Sigmoid colon (tissue), 7 donors: Measurements from ENCODE around the gene RNF151. TPM values are rescaled to one million over a fixed set of nuclear protein-coding genes. Genes with fewer than 3 reads are reported as not detected.
A peak's percentile ranks its signal among the peaks of the same experiment; 100 is the strongest.

Experiments
- DNase-seq: peaks from one replicate; pipeline ENCODE4 v3.0.0-alpha.2; 2019
- H3K27ac ChIP-seq, 4 donors: fragments of 200-600 bp; sonication (generic); one replicate each; pipeline ENCODE4 v1.5.1; 2016 to 2019; ENCODE audit warnings: mild to moderate bottlenecking in 1 of 4
- H3K27me3 ChIP-seq, 3 donors: fragments of 200-600 bp; sonication (generic); one replicate each; pipeline ENCODE4 v1.5.1; 2019; ENCODE audit warnings: mild to moderate bottlenecking in 1 of 3
- H3K36me3 ChIP-seq, 4 donors: fragments of 200-600 bp; sonication (generic); one replicate each; pipeline ENCODE4 v1.5.1; 2016 to 2019
- H3K4me1 ChIP-seq, 4 donors: fragments of 200-600 bp; sonication (generic); one replicate each; pipeline ENCODE4 v1.5.1; 2017 to 2019
- H3K4me3 ChIP-seq, 4 donors: fragments of 200-600 bp; sonication (generic); one replicate each; pipeline ENCODE4 v1.5.1; 2017 to 2019; ENCODE audit warnings: mild to moderate bottlenecking in 2 of 4, moderate library complexity in 1 of 4
- H3K9me3 ChIP-seq, 4 donors: fragments of 200-600 bp in 3 of 4; sonication (generic) in 3 of 4; one replicate each; pipeline versions ENCODE4 v1.5.1 to v1.6.1; 2013 to 2019
- CTCF ChIP-seq, 4 experiments: fragments of 450-650 bp in 3 of 4; fragments of 200-600 bp in 1 of 4; IDR thresholded peaks; one replicate each; pipeline ENCODE4 v1.5.1; 2016 to 2019; ENCODE audit warnings: antibody characterized with exemption in 4 of 4, mild to moderate bottlenecking in 3 of 4, moderate library complexity in 2 of 4
- EP300 ChIP-seq, 4 donors: sonication (generic); formaldehyde crosslinking; IDR thresholded peaks; one replicate each; pipeline ENCODE4 v1.6.1; 2017; ENCODE audit warnings: antibody characterized with exemption in 4 of 4
- POLR2A ChIP-seq, 2 donors: fragments of 450-650 bp; IDR thresholded peaks; one replicate each; pipeline ENCODE4 v1.6.1; 2016; ENCODE audit warnings: antibody characterized with exemption in 2 of 2, mild to moderate bottlenecking in 2 of 2, moderate library complexity in 2 of 2
- POLR2AphosphoS5 ChIP-seq, 4 donors: sonication (generic); formaldehyde crosslinking; IDR thresholded peaks; one replicate each; pipeline ENCODE4 v1.6.1; 2017; ENCODE audit warnings: antibody characterized with exemption in 4 of 4
- WGBS, 2 donors: extraction: QIAGEN DNeasy Blood & Tissue Kit; methylation state at CpG; one replicate each; pipeline ENCODE4 v1.1.7; 2013; 5-methylcytosine and 5-hydroxymethylcytosine counted together
- intact Hi-C: fragments of 100-400 bp; cut with DNase I; formaldehyde crosslinking; loops from one replicate; pipeline ENCODE4 v1.15.1; 2023
- polyA plus RNA-seq, 3 donors: library from polyadenylated mRNA; stranded (reverse); fragments of 200-250 nt; gene quantifications; one replicate each; pipeline ENCODE4 v1.2.3, GENCODE V29; 2013
- total RNA-seq, 4 donors: library from RNA; depleted of rRNA; stranded (reverse); fragments of >200 nt; gene quantifications; one replicate each; pipeline ENCODE4 v1.1.0, GENCODE V29; 2016
- donor health status: healthy with polysubstance abuse.
- donor health status: Bipolar disorder and iron deficiency.
- donor health status: healthy.

Gene RNF151
- total and polyA plus RNA-seq, 7 donors, result 0.10 TPM; not detected in 6

GRCh38 chr16:1992704-1993317 is 26.2 kb downstream of the RNF151 start:
- no peak for TF ChIP-seq CTCF (IDR thresholded peaks at IDR 0.05)
- no peak for TF ChIP-seq POLR2AphosphoS5 (IDR thresholded peaks at IDR 0.05)
- no peak for TF ChIP-seq POLR2A (IDR thresholded peaks at IDR 0.05)
- no peak for TF ChIP-seq EP300 (IDR thresholded peaks at IDR 0.05)
- peaks cover 0 to 8% (median under 1%) of the 10 kb centered on the region in 4 donors for H3K36me3 ChIP-seq
- H3K4me1 ChIP-seq, result peaks cover 0 to 30% (median 29%) of the 10 kb centered on the region in 4 donors
- intact Hi-C loops, result no loop called here
- no peaks in the 10 kb centered on the region for H3K9me3 ChIP-seq
- H3K27me3 ChIP-seq, result peaks cover 37 to 50% (median 49%) of the 10 kb centered on the region in 3 donors
- DNase-seq, result no peak
- WGBS, 2 donors, result 56 to 80% methylated on average over 50 of the region's 50 CpGs
- H3K27ac ChIP-seq, result no peak overlapping the region
- H3K4me3 ChIP-seq, result peak overlapping the region in 3 of 4 donors; percentile 21 to 40 (median 36)

GRCh38 chr16:1993731-1994131 is 27.1 kb downstream of the RNF151 start:
- intact Hi-C loops, result no loop called here
- no peaks in the 10 kb centered on the region for H3K9me3 ChIP-seq
- 50% methylated on average over 2 of the region's 2 CpGs for WGBS, 2 donors
- DNase-seq, result no peak
- no peak overlapping the region for H3K27ac ChIP-seq
- peaks cover 4 to 18% (median 9%) of the 10 kb centered on the region in 4 donors for H3K36me3 ChIP-seq
- H3K27me3 ChIP-seq, result peaks cover 37 to 47% (median 45%) of the 10 kb centered on the region in 3 donors
- no peak overlapping the region for H3K4me3 ChIP-seq
- H3K4me1 ChIP-seq, result peaks cover 0 to 34% (median 29%) of the 10 kb centered on the region in 4 donors
- no peak for TF ChIP-seq CTCF (IDR thresholded peaks at IDR 0.05)
- no peak for TF ChIP-seq POLR2A (IDR thresholded peaks at IDR 0.05)
- TF ChIP-seq POLR2AphosphoS5 (IDR thresholded peaks at IDR 0.05), result no peak
- TF ChIP-seq EP300 (IDR thresholded peaks at IDR 0.05), result no peak

- H3K36me3 ChIP-seq, result peaks cover 36 to 57% (median 45%) of the 10 kb centered on the region in 4 donors
- peaks cover 0 to 8% (median 6%) of the 10 kb centered on the region in 3 donors for H3K27me3 ChIP-seq
- no peak for DNase-seq
- H3K9me3 ChIP-seq, result no peaks in the 10 kb centered on the region
- TF ChIP-seq POLR2A (IDR thresholded peaks at IDR 0.05), result no peak
- no peak for TF ChIP-seq POLR2AphosphoS5 (IDR thresholded peaks at IDR 0.05)
- no peak for TF ChIP-seq CTCF (IDR thresholded peaks at IDR 0.05)
- TF ChIP-seq EP300 (IDR thresholded peaks at IDR 0.05), result no peak
- no peak overlapping the region for H3K4me3 ChIP-seq
- H3K4me1 ChIP-seq, result peaks cover 0 to 9% (median under 1%) of the 10 kb centered on the region in 4 donors
- intact Hi-C loops, result no loop called here
- H3K27ac ChIP-seq, result peak overlapping the region in 2 of 4 donors; percentile 31 to 68
- WGBS, 2 donors, result 80 to 85% methylated on average over 26 of the region's 26 CpGs
These were observed 31.1 kb downstream of the RNF151 start for GRCh38 chr16:1997494-1998359.

- TF ChIP-seq POLR2A (IDR thresholded peaks at IDR 0.05) (no peak), EP300 (IDR thresholded peaks at IDR 0.05) (no peak), POLR2AphosphoS5 (IDR thresholded peaks at IDR 0.05) (no peak)
- Histone ChIP-seq H3K36me3 (peaks cover 36 to 64% (median 49%) of the 10 kb centered on the region in 4 donors), H3K27me3 (peaks cover 0 to 2% (median 0%) of the 10 kb centered on the region in 3 donors), H3K9me3 (no peaks in the 10 kb centered on the region), H3K4me1 (peaks cover 0 to 9% (median 1%) of the 10 kb centered on the region in 4 donors), H3K4me3 (no peak overlapping the region), H3K27ac (peak overlapping the region in 2 of 4 donors; percentile 31 to 49)
- DNase-seq, result no peak
- WGBS, 2 donors, result 88 to 93% methylated on average over 27 of the region's 27 CpGs
- intact Hi-C loops, result no loop called here
These were observed 31.7 kb downstream of the RNF151 start for GRCh38 chr16:1998360-1998835.
